GM23248 (cell line): ENCODE results near the gene LOXL1.

Source experiments
- EZH2 ChIP-seq: fragments of 200-600 bp; sonication (generic); IDR thresholded peaks from 2 replicates; pipeline ENCODE4 v1.6.1; 2018; ENCODE audit warnings: antibody characterized with exemption, mild to moderate bottlenecking; ENCODE audit not compliant: insufficient read depth, poor library complexity, severe bottlenecking
- EZH2phosphoT487 ChIP-seq: fragments of 200-600 bp; sonication (generic); IDR thresholded peaks from 2 replicates; pipeline ENCODE4 v1.6.1; 2018; ENCODE audit warnings: antibody characterized with exemption, moderate library complexity, mild to moderate bottlenecking, low read depth; ENCODE audit not compliant: insufficient read depth

DNA sequence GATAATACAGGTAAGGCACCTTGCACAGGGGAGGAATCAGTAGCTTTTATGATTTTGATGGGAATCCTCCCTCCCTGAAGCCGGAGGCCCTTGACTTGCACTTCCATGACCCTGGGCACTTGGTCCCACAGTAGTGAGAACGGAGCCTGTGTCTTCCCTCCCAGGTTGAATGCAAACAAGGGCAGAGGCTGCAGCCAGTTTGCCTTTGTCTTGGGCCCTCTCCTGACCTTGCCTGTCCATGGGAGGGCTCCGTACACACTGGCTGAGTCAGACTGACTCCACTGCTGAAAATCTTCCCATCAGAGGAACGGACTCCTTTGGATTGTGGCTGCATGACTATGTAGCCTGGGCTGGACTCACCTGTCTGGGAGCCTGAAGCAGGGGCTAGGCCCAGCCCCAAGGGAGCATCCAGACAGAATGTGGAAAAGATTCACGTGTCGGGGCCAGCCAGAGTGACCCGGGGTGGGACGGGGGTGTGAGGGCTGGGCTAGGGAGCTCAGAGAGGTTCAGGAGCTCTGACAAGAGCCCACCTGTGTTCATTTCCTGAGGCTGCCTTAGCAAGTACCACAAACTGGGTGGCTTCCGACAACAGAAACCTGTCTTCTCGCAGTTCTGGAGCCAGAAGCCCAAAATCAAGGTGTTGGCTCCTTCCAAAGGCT, 43.4 kb upstream of the LOXL1 start:
- TF ChIP-seq EZH2phosphoT487 (no peak), EZH2 (no peak)
